T47D (cell line): ENCODE results near the gene BCL2.

ENCODE experiments used
- DNase-seq, 2 experiments: peaks; one replicate each; pipeline versions ENCODE4 v3.0.0 to v3.0.0-alpha.2; 2011 to 2012; ENCODE audit warnings: low read depth in 1 of 2, low spot score in 1 of 2
- JUND ChIP-seq: IDR thresholded peaks from 2 replicates; pipeline ENCODE4 v1.6.1; 2012; ENCODE audit warnings: low read depth
- in situ Hi-C: cut with HindIII; loops from 2 replicates; pipeline ENCODE4 v1.10.0; 2016; ENCODE audit warnings: low sequenced_read_pairs, low pct_unique_long_range_greater_than_20kb

Gene BCL2

GRCh38 chr18:63097178-63097577 lies 222.4 kb downstream of the BCL2 start:
- TF ChIP-seq JUND: no peak
- DNase-seq: no peak
- in situ Hi-C loops: no loop called here

GRCh38 chr18:63096327-63096874 lies 223.2 kb downstream of the BCL2 start:
- no peak for DNase-seq
- in situ Hi-C loops: no loop called here
- TF ChIP-seq JUND: no peak

GRCh38 chr18:63095768-63096167 lies 223.8 kb downstream of the BCL2 start:
- DNase-seq: no peak
- TF ChIP-seq JUND: no peak
- in situ Hi-C loops: no loop called here

GRCh38 chr18:63091671-63092364 lies 227.8 kb downstream of the BCL2 start:
- in situ Hi-C loops: no loop called here
- TF ChIP-seq JUND: no peak
- DNase-seq: no peak

GRCh38 chr18:63090334-63090733 lies 229.2 kb downstream of the BCL2 start:
- TF ChIP-seq JUND: no peak
- in situ Hi-C loops: no loop called here
- DNase-seq: no peak

- in situ Hi-C loops: no loop called here
- DNase-seq: no peak
- TF ChIP-seq JUND: no peak
Measured at GRCh38 chr18:63089041-63089440, 230.5 kb downstream of the BCL2 start.

GRCh38 chr18:63088262-63088661 lies 231.3 kb downstream of the BCL2 start:
- in situ Hi-C loops: no loop called here
- DNase-seq: no peak
- no peak for TF ChIP-seq JUND

- in situ Hi-C loops: no loop called here
- DNase-seq: no peak
- TF ChIP-seq JUND: no peak
Measured at GRCh38 chr18:63087421-63088230, 231.9 kb downstream of the BCL2 start.

- in situ Hi-C loops: no loop called here
- DNase-seq: no peak
- TF ChIP-seq JUND: no peak
Measured at GRCh38 chr18:63085611-63086010, 234.0 kb downstream of the BCL2 start.

GRCh38 chr18:63084219-63084618 lies 235.3 kb downstream of the BCL2 start:
- in situ Hi-C loops: no loop called here
- no peak for TF ChIP-seq JUND
- no peak for DNase-seq

GRCh38 chr18:63083555-63083954 lies 236.0 kb downstream of the BCL2 start:
- DNase-seq: no peak
- in situ Hi-C loops: no loop called here
- TF ChIP-seq JUND: no peak

- TF ChIP-seq JUND: no peak
- no peak for DNase-seq
- in situ Hi-C loops: no loop called here
Measured at GRCh38 chr18:63083020-63083531, 236.5 kb downstream of the BCL2 start.
